ENCODE measurements around the gene REPS1. TPM values are rescaled to one million over a fixed set of nuclear protein-coding genes. Genes with fewer than 3 reads are reported as not detected.
A peak's percentile ranks its signal among the peaks of the same experiment; 100 is the strongest.

Gene REPS1
- polyA plus RNA-seq, 3 donors = 11.9 to 36.6 (median 14.0) TPM

GRCh38 chr6:138891255-138891986 is 96.6 kb downstream of the REPS1 start:
- intact Hi-C loops (cut with micrococcal nuclease) = no loop called here
- Mint-ChIP-seq H3K36me3 (peaks cover 0 to 3% of the 10 kb centered on the region in 2 donors), H3K4me1 (no peaks in the 10 kb centered on the region), H3K4me3 (no peak overlapping the region), H3K27ac (no peak overlapping the region), H3K27me3 (ENCODE audit: low read depth in 3 of 3) (peaks cover 0 to 1% (median 0%) of the 10 kb centered on the region in 3 donors), H3K9me3 (peaks cover 0 to 10% (median 0%) of the 10 kb centered on the region in 7 donors)
- Histone ChIP-seq H3K4me1 (ENCODE audit: control insufficient read depth in 1 of 2, insufficient read depth in 2 of 2, low read length in 2 of 2) (no peaks in the 10 kb centered on the region), H3K79me2 (ENCODE audit: insufficient read depth, low read length) (no peaks in the 10 kb centered on the region), H3K36me3 (replicated peaks in 1 of 2; ENCODE audit: control insufficient read depth in 1 of 2, insufficient read depth in 2 of 2, low read length in 2 of 2) (no peaks in the 10 kb centered on the region), H3K27ac (ENCODE audit: low read depth in 1 of 2, low read length in 2 of 2) (no peak overlapping the region), H4K20me1 (ENCODE audit: insufficient read depth, low read length) (no peaks in the 10 kb centered on the region), H3K4me2 (replicated peaks; ENCODE audit: extremely low read depth, low read length, poor library complexity, severe bottlenecking) (no peak overlapping the region), H3K4me3 (replicated peaks in 1 of 3; ENCODE audit: low read depth in 2 of 3, low read length in 3 of 3) (no peak overlapping the region), H3K9ac (ENCODE audit: insufficient read depth, low read length, poor library complexity, severe bottlenecking) (no peak overlapping the region), H3K27me3 (ENCODE audit: control insufficient read depth in 2 of 2, insufficient read depth in 2 of 2, low read length in 2 of 2) (no peaks in the 10 kb centered on the region), H2AFZ (ENCODE audit: insufficient read depth, low read depth, low read length, poor library complexity, severe bottlenecking) (no peak overlapping the region), H3K9me3 (replicated peaks in 1 of 2; ENCODE audit: control insufficient read depth in 1 of 2, insufficient read depth in 1 of 2, low read length in 2 of 2) (no peaks in the 10 kb centered on the region)
- TF ChIP-seq, protein P1, sequence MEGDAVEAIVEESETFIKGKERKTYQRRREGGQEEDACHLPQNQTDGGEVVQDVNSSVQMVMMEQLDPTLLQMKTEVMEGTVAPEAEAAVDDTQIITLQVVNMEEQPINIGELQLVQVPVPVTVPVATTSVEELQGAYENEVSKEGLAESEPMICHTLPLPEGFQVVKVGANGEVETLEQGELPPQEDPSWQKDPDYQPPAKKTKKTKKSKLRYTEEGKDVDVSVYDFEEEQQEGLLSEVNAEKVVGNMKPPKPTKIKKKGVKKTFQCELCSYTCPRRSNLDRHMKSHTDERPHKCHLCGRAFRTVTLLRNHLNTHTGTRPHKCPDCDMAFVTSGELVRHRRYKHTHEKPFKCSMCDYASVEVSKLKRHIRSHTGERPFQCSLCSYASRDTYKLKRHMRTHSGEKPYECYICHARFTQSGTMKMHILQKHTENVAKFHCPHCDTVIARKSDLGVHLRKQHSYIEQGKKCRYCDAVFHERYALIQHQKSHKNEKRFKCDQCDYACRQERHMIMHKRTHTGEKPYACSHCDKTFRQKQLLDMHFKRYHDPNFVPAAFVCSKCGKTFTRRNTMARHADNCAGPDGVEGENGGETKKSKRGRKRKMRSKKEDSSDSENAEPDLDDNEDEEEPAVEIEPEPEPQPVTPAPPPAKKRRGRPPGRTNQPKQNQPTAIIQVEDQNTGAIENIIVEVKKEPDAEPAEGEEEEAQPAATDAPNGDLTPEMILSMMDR (IDR thresholded peaks at IDR 0.05) = no peak
- WGBS (ENCODE audit: insufficient coverage) = no CpG with 5 or more reads among the region's 3 CpGs
- DNase-seq = no peak

- H3K9me3 ChIP-seq (replicated peaks in 1 of 2; ENCODE audit: control insufficient read depth in 1 of 2, insufficient read depth in 1 of 2, low read length in 2 of 2) = no peaks in the 10 kb centered on the region
- H3K79me2 ChIP-seq (ENCODE audit: insufficient read depth, low read length) = no peaks in the 10 kb centered on the region
- no peaks in the 10 kb centered on the region for H4K20me1 ChIP-seq (ENCODE audit: insufficient read depth, low read length)
- H3K4me3 Mint-ChIP-seq = no peak overlapping the region
- H3K9me3 Mint-ChIP-seq = peaks cover 0 to 5% (median 0%) of the 10 kb centered on the region in 7 donors
- H3K36me3 ChIP-seq (replicated peaks in 1 of 2; ENCODE audit: control insufficient read depth in 1 of 2, insufficient read depth in 2 of 2, low read length in 2 of 2) = no peaks in the 10 kb centered on the region
- no peaks in the 10 kb centered on the region for H3K4me1 ChIP-seq (ENCODE audit: control insufficient read depth in 1 of 2, insufficient read depth in 2 of 2, low read length in 2 of 2)
- H3K27ac ChIP-seq (ENCODE audit: low read depth in 1 of 2, low read length in 2 of 2) = no peak overlapping the region
- DNase-seq = no peak
- H3K27me3 ChIP-seq (ENCODE audit: control insufficient read depth in 2 of 2, insufficient read depth in 2 of 2, low read length in 2 of 2) = no peaks in the 10 kb centered on the region
- intact Hi-C loops (cut with micrococcal nuclease) = no loop called here
- H3K4me3 ChIP-seq (replicated peaks in 1 of 3; ENCODE audit: low read depth in 2 of 3, low read length in 3 of 3) = no peak overlapping the region
- no peaks in the 10 kb centered on the region for H3K4me1 Mint-ChIP-seq
- H3K36me3 Mint-ChIP-seq = no peaks in the 10 kb centered on the region
- no peak overlapping the region for H3K9ac ChIP-seq (ENCODE audit: insufficient read depth, low read length, poor library complexity, severe bottlenecking)
- H3K4me2 ChIP-seq (replicated peaks; ENCODE audit: extremely low read depth, low read length, poor library complexity, severe bottlenecking) = no peak overlapping the region
- TF ChIP-seq, protein P1 (IDR thresholded peaks at IDR 0.05) = no peak
- no peaks in the 10 kb centered on the region for H3K27me3 Mint-ChIP-seq (ENCODE audit: low read depth in 3 of 3)
- H2AFZ ChIP-seq (ENCODE audit: insufficient read depth, low read depth, low read length, poor library complexity, severe bottlenecking) = no peak overlapping the region
- H3K27ac Mint-ChIP-seq = peak overlapping the region in 1 of 7 donors; percentile 58
- 96% methylated on average over 3 of the region's 13 CpGs for WGBS (ENCODE audit: insufficient coverage)
Observed at GRCh38 chr6:138885156-138885819, 102.8 kb downstream of the REPS1 start.
